Activated naive CD4-positive, alpha-beta T cell treated with anti-CD3 and anti-CD28 coated beads, Interleukin-2, amount 50 U/mL, for 72 hours (primary cell): ENCODE data around the gene ATF6B. TPM values are rescaled to one million over a fixed set of nuclear protein-coding genes. Genes with fewer than 3 reads are reported as not detected.

Source experiments
- ATAC-seq, 2 donors: fragments of 150-1000 bp; cut with Tn5 transposase; 2 replicates each; pipeline ENCODE4 v1.10.0; 2021; ENCODE audit warnings: mild to moderate bottlenecking in 2 of 2, moderate library complexity in 2 of 2
- DNase-seq, 2 donors: peaks; one replicate each; pipeline ENCODE4 v3.0.0; 2021 to 2022; ENCODE audit warnings: low spot score in 2 of 2
- H3K27ac Mint-ChIP-seq, 2 donors: one replicate each; pipeline ENCODE4 v1.8.0; 2022; ENCODE audit warnings: mild to moderate bottlenecking in 2 of 2, mixed read lengths in 2 of 2
- H3K36me3 Mint-ChIP-seq, 2 donors: one replicate each; pipeline ENCODE4 v1.8.0; 2022; ENCODE audit warnings: mixed read lengths in 2 of 2
- H3K9me3 Mint-ChIP-seq, 2 donors: one replicate each; pipeline ENCODE4 v1.8.0; 2022; ENCODE audit warnings: mixed read lengths in 2 of 2
- total RNA-seq, 2 donors: library from RNA; stranded (reverse); gene quantifications; one replicate each; pipeline ENCODE4 v1.2.3, GENCODE V29; 2022

The ATF6B gene
- total RNA-seq = 100 to 1,000 TPM in 1 of 2 donors, 10 to 100 TPM in 1; 87.5 to 101 TPM

DNA sequence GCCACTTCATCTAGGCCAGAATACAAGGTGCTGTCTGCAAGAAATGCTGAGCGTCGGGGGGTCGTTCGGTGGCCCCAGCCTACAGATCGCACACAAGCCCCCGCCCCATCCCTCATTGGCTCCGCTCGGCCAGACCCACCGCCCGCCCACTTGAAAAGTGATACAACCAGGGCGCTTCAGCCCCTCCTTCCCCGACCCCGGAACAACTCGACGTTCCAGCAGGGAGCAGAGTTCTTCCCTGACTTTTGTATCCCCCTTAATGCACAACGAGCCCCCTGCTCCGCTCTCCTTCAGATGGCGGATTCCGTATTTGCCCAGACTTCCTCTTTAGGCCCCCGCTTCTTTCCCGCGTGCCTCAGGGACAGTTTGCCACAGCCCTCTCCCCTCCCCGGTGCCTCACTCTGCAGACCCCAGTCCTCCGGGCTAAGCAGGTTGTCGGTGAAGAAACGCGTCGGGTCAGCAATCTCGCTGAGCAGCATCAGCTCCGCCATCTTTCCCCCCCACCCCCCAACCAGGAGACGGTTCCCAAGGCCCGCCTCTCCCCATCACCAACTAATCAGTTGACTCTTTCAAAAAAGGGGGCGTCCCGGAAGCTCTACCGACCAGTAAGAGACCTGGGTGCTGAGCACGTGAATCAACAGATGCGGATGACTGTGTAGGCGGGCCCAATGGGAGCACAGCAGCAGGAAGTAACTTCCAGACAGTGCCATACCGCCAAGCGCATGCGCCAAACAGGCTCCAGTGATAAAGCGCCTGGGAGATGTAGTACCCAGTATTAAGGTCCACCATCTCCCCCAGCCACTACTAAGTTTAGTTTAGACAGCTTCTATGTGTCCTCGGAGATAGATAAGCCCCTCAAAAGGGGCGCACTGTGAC, at the start of gene ATF6B:
Gene ATF6B (minus strand): TSS at position 530 of the 876 bp plus-strand sequence. CDS start 39 bp downstream, at position 491.
- ATAC-seq = peak; percentile 90 to 94
- DNase-seq = peak; percentile 92 to 97
- Mint-ChIP-seq H3K9me3 (no peaks in the 10 kb centered on the region), H3K36me3 (peaks cover 24 to 32% of the 10 kb centered on the region in 2 donors), H3K27ac (peak within 1 kb of the TSS; percentile 93 to 99)

GRCh38 chr6:32177183-32177787, 49.2 kb upstream of the ATF6B start:
- DNase-seq = peak in 1 of 2 donors; percentile 39

GRCh38 chr6:32176476-32177182, 48.6 kb upstream of the ATF6B start:
- DNase-seq (no peak), ATAC-seq (no peak)
- H3K36me3 Mint-ChIP-seq = peaks cover 18 to 26% of the 10 kb centered on the region in 2 donors

More at GRCh38 chr6:32177183-32177787, 49.2 kb upstream of the ATF6B start:
- peak in 1 of 2 donors; percentile 12 for ATAC-seq
- Mint-ChIP-seq H3K9me3 (no peaks in the 10 kb centered on the region), H3K27ac (peak overlapping the region; percentile 93 to 97), H3K36me3 (peaks cover 18 to 26% of the 10 kb centered on the region in 2 donors)

GRCh38 chr6:32175711-32176475, 47.8 kb upstream of the ATF6B start, which contains the start of gene AGPAT1:
TSS of gene AGPAT1 (minus strand) at chr6:32176084. CDS start at chr6:32171496, 4,588 bp downstream.
- Mint-ChIP-seq H3K36me3 (peaks cover 18 to 24% of the 10 kb centered on the region in 2 donors), H3K9me3 (no peaks in the 10 kb centered on the region), H3K27ac (peak within 1 kb of the TSS; percentile 93 to 97)
- ATAC-seq = peak; percentile 57 to 63
- peak; percentile 96 for DNase-seq

More at GRCh38 chr6:32176476-32177182, 48.6 kb upstream of the ATF6B start:
- no peaks in the 10 kb centered on the region for H3K9me3 Mint-ChIP-seq
- peak overlapping the region; percentile 93 to 97 for H3K27ac Mint-ChIP-seq

DNA sequence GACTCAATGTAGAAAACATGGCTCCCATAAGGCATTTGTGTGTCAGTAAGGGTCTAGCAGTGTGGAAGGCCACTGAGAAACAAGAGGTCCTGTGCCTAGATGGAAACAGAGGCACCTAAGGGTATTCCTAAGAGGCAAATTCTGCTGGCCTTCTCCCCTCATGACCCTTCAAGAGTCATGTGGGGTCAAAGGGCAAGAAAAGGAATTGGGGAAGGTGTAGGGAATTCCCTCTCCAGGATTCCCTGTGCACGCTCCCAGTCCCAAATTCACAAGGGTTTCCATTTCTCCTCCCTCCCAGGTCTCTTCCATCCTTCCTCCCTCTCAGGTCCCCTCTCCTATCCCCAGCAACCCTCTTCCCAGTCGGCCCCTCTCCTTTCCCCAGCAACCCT, 47.3 kb upstream of the ATF6B start:
- peaks cover 15 to 18% of the 10 kb centered on the region in 2 donors for H3K36me3 Mint-ChIP-seq
- H3K9me3 Mint-ChIP-seq = no peaks in the 10 kb centered on the region
- DNase-seq (no peak), ATAC-seq (no peak)
- peak overlapping the region; percentile 90 to 93 for H3K27ac Mint-ChIP-seq

DNA sequence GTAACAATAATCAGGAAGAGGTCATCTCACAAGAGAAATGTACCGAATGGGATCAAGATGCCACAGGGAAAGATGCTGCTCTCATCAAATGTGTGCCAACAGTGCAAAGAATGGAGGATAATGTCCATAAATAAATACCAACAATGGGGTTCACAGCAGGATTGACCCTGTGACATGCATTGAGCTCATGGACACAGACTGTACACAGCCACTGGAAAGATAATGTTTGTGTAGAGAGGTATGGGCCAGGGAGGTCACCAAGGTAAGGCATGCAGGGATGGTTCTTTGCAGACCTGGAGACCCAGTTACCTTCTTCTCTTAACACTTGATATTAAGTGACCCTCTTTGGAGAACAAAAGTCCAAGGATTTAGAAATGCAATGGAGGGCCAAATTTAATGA, 46.4 kb upstream of the ATF6B start:
- Mint-ChIP-seq H3K9me3 (no peaks in the 10 kb centered on the region), H3K27ac (peak overlapping the region in 1 of 2 donors; percentile 45), H3K36me3 (peaks cover 12 to 19% of the 10 kb centered on the region in 2 donors)
- DNase-seq (no peak), ATAC-seq (no peak)

DNA sequence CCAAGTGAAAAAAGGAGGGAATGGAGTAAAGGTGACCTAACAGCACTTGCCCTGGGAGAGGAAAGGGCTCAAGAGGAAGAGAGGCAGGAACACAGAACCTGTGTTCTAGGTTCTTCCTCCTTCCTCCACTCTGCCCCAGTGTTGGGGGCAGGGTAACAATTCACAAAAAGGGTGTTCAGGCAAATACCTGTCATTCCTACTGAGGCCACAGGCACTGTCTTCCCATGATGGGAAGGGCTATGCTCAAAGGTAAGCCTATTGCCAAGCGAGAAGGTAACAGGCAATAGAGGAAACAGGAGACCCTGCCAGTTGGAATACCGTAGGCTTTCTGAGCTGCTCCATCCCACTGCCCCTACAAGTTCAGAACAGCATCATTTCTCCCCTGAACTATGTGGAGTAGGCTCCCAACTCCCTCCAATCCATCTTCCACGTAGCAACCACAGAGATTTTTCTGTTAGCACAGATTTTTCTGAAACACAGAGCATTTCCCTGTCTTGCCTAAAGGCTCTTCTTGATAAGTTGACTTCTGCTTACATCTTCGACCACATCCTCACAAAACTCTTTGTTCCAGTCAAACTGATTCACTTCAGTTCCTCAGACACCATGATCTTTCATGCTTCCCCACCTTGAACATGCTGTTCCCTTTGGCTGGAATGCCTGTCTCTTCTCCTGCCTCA, 45.1 kb upstream of the ATF6B start:
- peak overlapping the region; percentile 24 to 45 for H3K27ac Mint-ChIP-seq
- no peaks in the 10 kb centered on the region for H3K9me3 Mint-ChIP-seq
- peaks cover 0 to 10% of the 10 kb centered on the region in 2 donors for H3K36me3 Mint-ChIP-seq
- DNase-seq (no peak), ATAC-seq (no peak)

DNA sequence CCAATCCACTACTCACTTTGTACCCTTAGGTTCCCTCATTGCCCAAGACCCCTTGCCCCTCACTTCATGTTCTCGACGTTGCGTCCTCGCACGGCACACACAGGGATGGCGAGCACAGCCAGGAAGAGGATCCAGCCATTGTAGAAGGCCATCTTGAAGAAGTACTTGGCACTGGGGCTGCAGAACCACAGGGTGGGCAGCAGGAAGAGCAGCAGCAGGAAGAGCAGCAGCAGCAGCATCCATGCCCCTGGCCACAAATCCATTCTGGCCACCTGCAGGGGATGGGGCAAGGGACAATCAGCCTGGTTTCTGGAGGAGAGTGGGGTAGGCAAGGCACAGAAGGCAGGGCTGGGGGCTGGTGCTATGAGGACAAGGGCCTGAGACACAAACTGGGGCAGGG, 43.2 kb upstream of the ATF6B start:
- ATAC-seq = no peak

DNA sequence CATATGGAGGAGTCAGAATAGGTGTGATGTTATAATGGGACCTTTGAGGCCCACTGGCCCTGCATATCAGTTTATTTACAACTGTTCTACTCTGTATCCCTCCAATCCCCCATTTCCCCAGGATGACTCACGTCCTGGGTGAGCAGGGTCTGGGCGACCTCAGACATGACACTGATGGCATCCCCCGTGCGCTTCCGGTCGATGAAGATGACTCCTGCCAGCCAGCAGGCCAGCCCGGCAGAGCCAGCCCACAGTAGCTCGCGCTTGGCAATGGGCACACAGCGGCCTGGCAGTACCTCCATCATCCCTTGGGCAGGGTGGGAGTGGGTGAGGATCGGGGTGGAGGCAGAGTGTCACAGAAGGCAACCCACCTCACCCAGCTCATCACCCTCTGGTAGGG, 42.2 kb upstream of the ATF6B start:
- no peak for ATAC-seq
- Mint-ChIP-seq H3K9me3 (no peaks in the 10 kb centered on the region), H3K36me3 (peaks cover 0 to 10% of the 10 kb centered on the region in 2 donors), H3K27ac (peak overlapping the region in 1 of 2 donors; percentile 78)
- DNase-seq = no peak

More for the DNA sequence above, 43.2 kb upstream of the ATF6B start:
- no peaks in the 10 kb centered on the region for H3K9me3 Mint-ChIP-seq
- DNase-seq = no peak
- peak overlapping the region; percentile 29 to 78 for H3K27ac Mint-ChIP-seq
- peaks cover 0 to 10% of the 10 kb centered on the region in 2 donors for H3K36me3 Mint-ChIP-seq

GRCh38 chr6:32168807-32169591, 41.0 kb upstream of the ATF6B start:
- ATAC-seq = no peak
- H3K36me3 Mint-ChIP-seq = peaks cover 0 to 10% of the 10 kb centered on the region in 2 donors
- no peak for DNase-seq
- no peaks in the 10 kb centered on the region for H3K9me3 Mint-ChIP-seq
- H3K27ac Mint-ChIP-seq = peak overlapping the region; percentile 4 to 83

GRCh38 chr6:32168350-32168749, 40.3 kb upstream of the ATF6B start:
- Mint-ChIP-seq H3K9me3 (no peaks in the 10 kb centered on the region), H3K27ac (peak overlapping the region; percentile 4 to 70), H3K36me3 (peaks cover 0 to 10% of the 10 kb centered on the region in 2 donors)
- DNase-seq = no peak
- no peak for ATAC-seq

DNA sequence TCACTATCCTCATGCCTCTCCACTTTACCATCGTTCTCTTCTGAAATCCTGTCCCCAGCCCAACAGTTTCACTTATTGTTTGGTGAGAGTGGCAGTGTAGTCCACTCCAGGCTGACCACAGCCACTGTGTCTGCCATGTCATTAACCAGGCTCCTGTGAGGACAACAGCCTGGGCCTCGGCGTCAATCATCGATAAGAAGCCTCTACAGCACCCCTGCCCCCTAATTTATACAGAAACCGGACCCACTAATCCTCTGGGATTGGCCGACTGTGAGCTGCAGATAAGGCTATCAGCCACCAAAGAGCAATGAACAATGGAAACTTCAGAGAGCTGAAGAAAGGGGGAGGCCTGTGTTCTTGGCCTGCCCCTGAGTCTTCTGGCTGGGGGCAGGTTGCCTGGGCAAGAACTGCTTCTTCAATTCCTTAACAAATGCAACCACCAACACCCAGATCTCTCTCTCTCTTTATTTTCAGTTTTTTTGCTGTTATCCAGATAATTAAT, 39.8 kb upstream of the ATF6B start:
- no peaks in the 10 kb centered on the region for H3K9me3 Mint-ChIP-seq
- no peak for DNase-seq
- H3K36me3 Mint-ChIP-seq = peaks cover 0 to 10% of the 10 kb centered on the region in 2 donors
- H3K27ac Mint-ChIP-seq = peak overlapping the region; percentile 4 to 87
- no peak for ATAC-seq

- DNase-seq = no peak
- Mint-ChIP-seq H3K36me3 (peaks cover 0 to 14% of the 10 kb centered on the region in 2 donors), H3K27ac (peak overlapping the region; percentile 4 to 87), H3K9me3 (no peaks in the 10 kb centered on the region)
- no peak for ATAC-seq
Observed at GRCh38 chr6:32167154-32167760, 39.2 kb upstream of the ATF6B start.

- ATAC-seq = no peak
- Mint-ChIP-seq H3K9me3 (no peaks in the 10 kb centered on the region), H3K36me3 (peaks cover 0 to 14% of the 10 kb centered on the region in 2 donors), H3K27ac (no peak overlapping the region)
- DNase-seq = no peak
Observed at GRCh38 chr6:32166411-32167061, 38.5 kb upstream of the ATF6B start.
